ENCODE data around the gene EMSY.

- TF ChIP-seq CTCF (IDR thresholded peaks at IDR 0.05) (no peak), POLR2A (IDR thresholded peaks at IDR 0.05) (no peak)
These were observed 155.4 kb downstream of the EMSY start for GRCh38 chr11:76600124-76600655.

All from right lobe of liver (tissue), 4 donors.